ENCODE measurements around the gene SEC61B.

SEC61B gene

DNA sequence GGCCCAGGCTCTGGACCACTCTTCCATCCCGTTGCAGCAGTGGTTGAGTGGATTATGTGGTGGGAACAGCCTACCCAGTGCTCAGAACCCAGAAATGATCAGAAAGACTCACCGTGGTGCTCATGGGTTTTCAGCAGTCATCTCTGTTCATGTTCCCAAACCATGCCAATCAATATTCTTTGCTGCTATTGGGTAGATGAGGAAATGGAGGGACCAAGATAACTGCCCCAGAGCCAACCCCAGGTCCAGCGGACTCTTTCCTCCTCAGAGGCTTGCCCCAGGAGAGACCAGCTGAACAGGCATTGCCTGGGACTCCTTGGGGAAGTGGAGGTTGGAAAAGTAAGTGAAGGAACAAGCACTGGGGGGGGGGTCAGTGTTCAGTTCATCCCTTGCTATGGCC is 38.5 kb upstream of the SEC61B start:
- H3K9ac ChIP-seq (ENCODE audit: low read length) = peak overlapping the region; percentile 61
- peak overlapping the region; percentile 45 for H3K4me2 ChIP-seq (ENCODE audit: low read length)
- peak overlapping the region; percentile 16; the same call in 1 of the 2 replicates for H3K4me3 ChIP-seq (ENCODE audit: low read length)
- no peaks in the 10 kb centered on the region for H3K27me3 ChIP-seq (ENCODE audit: low read depth, low read length)
- H3K4me1 ChIP-seq (ENCODE audit: low read length) = peaks cover 99% of the 10 kb centered on the region
- TF ChIP-seq EZH2phosphoT487 (IDR thresholded peaks at IDR 0.05; ENCODE audit: low read depth) = no peak
- TF ChIP-seq, protein P1, sequence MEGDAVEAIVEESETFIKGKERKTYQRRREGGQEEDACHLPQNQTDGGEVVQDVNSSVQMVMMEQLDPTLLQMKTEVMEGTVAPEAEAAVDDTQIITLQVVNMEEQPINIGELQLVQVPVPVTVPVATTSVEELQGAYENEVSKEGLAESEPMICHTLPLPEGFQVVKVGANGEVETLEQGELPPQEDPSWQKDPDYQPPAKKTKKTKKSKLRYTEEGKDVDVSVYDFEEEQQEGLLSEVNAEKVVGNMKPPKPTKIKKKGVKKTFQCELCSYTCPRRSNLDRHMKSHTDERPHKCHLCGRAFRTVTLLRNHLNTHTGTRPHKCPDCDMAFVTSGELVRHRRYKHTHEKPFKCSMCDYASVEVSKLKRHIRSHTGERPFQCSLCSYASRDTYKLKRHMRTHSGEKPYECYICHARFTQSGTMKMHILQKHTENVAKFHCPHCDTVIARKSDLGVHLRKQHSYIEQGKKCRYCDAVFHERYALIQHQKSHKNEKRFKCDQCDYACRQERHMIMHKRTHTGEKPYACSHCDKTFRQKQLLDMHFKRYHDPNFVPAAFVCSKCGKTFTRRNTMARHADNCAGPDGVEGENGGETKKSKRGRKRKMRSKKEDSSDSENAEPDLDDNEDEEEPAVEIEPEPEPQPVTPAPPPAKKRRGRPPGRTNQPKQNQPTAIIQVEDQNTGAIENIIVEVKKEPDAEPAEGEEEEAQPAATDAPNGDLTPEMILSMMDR (IDR thresholded peaks at IDR 0.05; ENCODE audit: low read depth, low read length) = no peak
- no peak overlapping the region for H2AFZ ChIP-seq (ENCODE audit: low read depth, low read length)
- peaks cover 15% of the 10 kb centered on the region for H3K36me3 ChIP-seq (replicated peaks; ENCODE audit: low read depth, low read length)
- peak overlapping the region; percentile 99 for H3K27ac ChIP-seq (ENCODE audit: low read length)
- no peaks in the 10 kb centered on the region for H3K9me3 ChIP-seq (ENCODE audit: insufficient read depth, low read length)
- H4K20me1 ChIP-seq (ENCODE audit: insufficient read depth, low read length) = no peaks in the 10 kb centered on the region
- H3K79me2 ChIP-seq (ENCODE audit: low read length) = peaks cover 30% of the 10 kb centered on the region

DNA sequence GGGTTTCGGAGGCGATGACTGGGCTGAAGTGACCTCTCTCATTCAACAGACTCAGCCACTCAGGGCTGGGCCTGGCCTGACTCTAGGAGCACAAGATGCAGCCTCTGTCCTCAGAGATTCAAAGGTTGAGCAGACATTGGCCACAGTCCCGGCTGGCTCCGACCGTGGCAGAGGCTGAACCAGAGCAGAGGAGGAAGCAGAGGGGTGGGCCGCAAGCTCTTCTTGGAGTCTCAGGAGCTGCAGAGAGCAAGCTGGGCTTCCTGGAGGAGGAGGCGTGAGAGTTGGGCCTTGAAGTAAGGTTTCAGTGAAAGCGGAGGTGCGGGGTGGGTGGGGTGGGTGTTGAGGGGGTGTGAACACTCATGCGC is 38.0 kb upstream of the SEC61B start:
- TF ChIP-seq, protein P1 (IDR thresholded peaks at IDR 0.05; ENCODE audit: low read depth, low read length) = no peak
- no peak for TF ChIP-seq EZH2phosphoT487 (IDR thresholded peaks at IDR 0.05; ENCODE audit: low read depth)
- Histone ChIP-seq H3K36me3 (replicated peaks; ENCODE audit: low read depth, low read length) (peaks cover 15% of the 10 kb centered on the region), H2AFZ (ENCODE audit: low read depth, low read length) (no peak overlapping the region), H3K27me3 (ENCODE audit: low read depth, low read length) (no peaks in the 10 kb centered on the region), H3K4me1 (ENCODE audit: low read length) (peaks cover 99% of the 10 kb centered on the region), H3K27ac (ENCODE audit: low read length) (peak overlapping the region; percentile 99), H4K20me1 (ENCODE audit: insufficient read depth, low read length) (no peaks in the 10 kb centered on the region), H3K9ac (ENCODE audit: low read length) (peak overlapping the region; percentile 61), H3K4me2 (ENCODE audit: low read length) (peak overlapping the region; percentile 45), H3K79me2 (ENCODE audit: low read length) (peaks cover 30% of the 10 kb centered on the region), H3K4me3 (ENCODE audit: low read length) (peak overlapping the region; percentile 16), H3K9me3 (ENCODE audit: insufficient read depth, low read length) (no peaks in the 10 kb centered on the region)

DNA sequence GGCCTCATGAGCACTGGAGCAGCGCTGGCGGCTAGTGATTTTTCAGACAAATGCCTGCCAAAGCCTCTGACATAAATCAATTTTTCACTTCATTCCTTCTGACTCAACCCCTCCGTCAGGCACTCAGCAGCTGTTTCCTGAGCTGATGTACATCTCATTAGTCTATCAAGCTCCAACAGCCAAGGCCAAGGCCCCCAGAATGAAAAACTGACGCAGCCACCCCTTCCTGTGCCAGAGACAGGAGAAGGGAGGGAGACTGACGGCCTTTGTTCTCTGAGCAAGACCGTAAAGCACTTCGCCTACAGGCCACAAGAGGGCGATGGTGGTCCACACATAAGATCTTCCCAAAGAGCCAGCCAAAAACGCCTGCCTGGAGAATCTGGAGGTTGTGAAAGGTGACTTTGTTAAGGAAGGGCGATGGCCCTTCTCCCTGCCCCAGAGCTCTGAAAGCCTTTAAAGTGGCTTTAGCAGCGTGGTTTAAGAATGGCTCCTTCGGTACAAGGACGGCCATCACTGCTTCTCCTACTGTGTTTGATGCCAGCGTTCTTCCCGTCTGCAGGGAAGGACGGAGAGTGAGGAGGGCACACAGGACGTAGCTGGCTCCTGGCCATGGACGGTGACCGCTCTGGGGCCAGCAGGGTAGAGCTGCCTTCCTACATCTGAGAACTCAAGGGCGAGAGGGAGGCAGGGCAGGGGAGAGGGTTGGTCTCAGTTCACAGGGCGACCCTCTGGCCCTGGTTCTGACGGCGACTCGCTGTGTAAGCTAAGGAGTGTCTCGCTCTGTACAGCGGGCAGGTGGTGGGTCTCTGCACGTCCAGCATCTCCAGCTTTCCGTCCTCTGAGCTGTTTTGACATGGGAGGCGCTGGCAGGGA is 37.4 kb upstream of the SEC61B start:
- peak overlapping the region; percentile 52 for H3K9ac ChIP-seq (ENCODE audit: low read length)
- H3K27ac ChIP-seq (ENCODE audit: low read length) = peak overlapping the region; percentile 99
- H2AFZ ChIP-seq (ENCODE audit: low read depth, low read length) = no peak overlapping the region; the same call in 1 of the 2 replicates
- H3K27me3 ChIP-seq (ENCODE audit: low read depth, low read length) = no peaks in the 10 kb centered on the region
- no peaks in the 10 kb centered on the region for H4K20me1 ChIP-seq (ENCODE audit: insufficient read depth, low read length)
- peak overlapping the region; percentile 58 for H3K4me2 ChIP-seq (ENCODE audit: low read length)
- H3K4me1 ChIP-seq (ENCODE audit: low read length) = peaks cover 99% of the 10 kb centered on the region
- TF ChIP-seq, protein P1 (IDR thresholded peaks at IDR 0.05; ENCODE audit: low read depth, low read length) = peak; percentile 94
- TF ChIP-seq EZH2phosphoT487 (IDR thresholded peaks at IDR 0.05; ENCODE audit: low read depth) = no peak
- peaks cover 24% of the 10 kb centered on the region for H3K79me2 ChIP-seq (ENCODE audit: low read length)
- H3K4me3 ChIP-seq (ENCODE audit: low read length) = peak overlapping the region; percentile 49
- no peaks in the 10 kb centered on the region for H3K9me3 ChIP-seq (ENCODE audit: insufficient read depth, low read length)
- peaks cover 15% of the 10 kb centered on the region for H3K36me3 ChIP-seq (replicated peaks; ENCODE audit: low read depth, low read length)

DNA sequence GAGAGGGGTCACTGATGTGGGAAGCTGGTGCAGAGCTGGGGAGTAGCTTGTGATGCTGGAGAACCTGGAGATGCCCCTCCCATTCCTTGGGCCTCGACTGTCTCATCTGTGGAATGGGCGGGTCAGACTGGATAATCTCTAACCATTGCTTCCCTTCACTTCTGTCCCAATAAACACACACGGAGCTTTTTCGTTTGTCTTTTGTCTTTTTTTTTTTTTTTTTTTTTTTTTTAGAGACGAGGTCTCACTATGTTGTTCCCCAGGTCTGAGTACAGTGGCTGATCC is 36.8 kb upstream of the SEC61B start:
- Histone ChIP-seq H3K9me3 (ENCODE audit: insufficient read depth, low read length) (no peaks in the 10 kb centered on the region), H3K36me3 (replicated peaks; ENCODE audit: low read depth, low read length) (peaks cover 15% of the 10 kb centered on the region), H2AFZ (ENCODE audit: low read depth, low read length) (no peak overlapping the region), H3K4me2 (ENCODE audit: low read length) (peak overlapping the region; percentile 58), H3K4me1 (ENCODE audit: low read length) (peaks cover 99% of the 10 kb centered on the region), H3K27ac (ENCODE audit: low read length) (peak overlapping the region; percentile 99), H3K9ac (ENCODE audit: low read length) (peak overlapping the region; percentile 52), H3K79me2 (ENCODE audit: low read length) (peaks cover 23% of the 10 kb centered on the region), H3K4me3 (ENCODE audit: low read length) (peak overlapping the region; percentile 49), H4K20me1 (ENCODE audit: insufficient read depth, low read length) (no peaks in the 10 kb centered on the region), H3K27me3 (ENCODE audit: low read depth, low read length) (no peaks in the 10 kb centered on the region)
- no peak for TF ChIP-seq EZH2phosphoT487 (IDR thresholded peaks at IDR 0.05; ENCODE audit: low read depth)
- TF ChIP-seq, protein P1 (IDR thresholded peaks at IDR 0.05; ENCODE audit: low read depth, low read length) = no peak

All from OCI-LY3 (cell line).